PC-9 (cell line): Measurements from ENCODE around the gene TSPAN3. TPM values are rescaled to one million over a fixed set of nuclear protein-coding genes. Genes with fewer than 3 reads are reported as not detected.

Source experiments
- BruUV-seq: library from RNA; stranded (reverse); fragments of 400-500 nt; replicated peaks from 2 replicates; lab custom pipeline; 2021; lab: Mats Ljungman, UMichigan
- CTCF ChIA-PET: fragments of 300-600 bp; sonication (Branson Sonifier 250); formaldehyde crosslinking; loops from one replicate; lab custom pipeline; 2022; ENCODE audit warnings: antibody characterized with exemption; lab: Charles Lee
- POLR2A ChIA-PET: fragments of 300-600 bp; sonication (Branson Sonifier 250); formaldehyde crosslinking; loops from one replicate; lab custom pipeline; 2022; ENCODE audit warnings: antibody characterized with exemption; ENCODE audit not compliant: unreplicated experiment; lab: Charles Lee
- DNase-seq, 2 experiments: peaks; one replicate each; pipeline versions ENCODE4 v3.0.0 to v3.0.0-alpha.2; 2015 to 2022; ENCODE audit warnings: mixed read lengths in 1 of 2
- H2AFZ ChIP-seq: fragments of 200-600 bp; sonication (generic); 2 replicates; pipeline ENCODE4 v1.8.1; 2017; ENCODE audit warnings: antibody characterized with exemption
- H3F3A ChIP-seq: fragments of 200-600 bp; sonication (generic); 2 replicates; pipeline ENCODE4 v1.8.1; 2017; ENCODE audit warnings: antibody characterized with exemption, mild to moderate bottlenecking, low read depth; ENCODE audit not compliant: insufficient read depth
- H3K27ac ChIP-seq: fragments of 200-600 bp; sonication (generic); 2 replicates; pipeline ENCODE4 v1.6.1; 2016; ENCODE audit warnings: mixed run types
- H3K27me3 ChIP-seq: fragments of 200-600 bp; sonication (generic); 2 replicates; pipeline ENCODE4 v1.6.1; 2016; ENCODE audit warnings: low read depth, mixed run types; ENCODE audit not compliant: insufficient read depth
- H3K36me3 ChIP-seq: fragments of 200-600 bp; sonication (generic); 2 replicates; pipeline ENCODE4 v1.6.1; 2016; ENCODE audit warnings: low read depth, mixed run types
- H3K4me1 ChIP-seq: fragments of 200-600 bp; sonication (generic); replicated peaks from 2 replicates; pipeline ENCODE4 v1.6.1; 2016; ENCODE audit warnings: mixed run types; ENCODE audit not compliant: insufficient read depth
- H3K4me2 ChIP-seq: fragments of 200-600 bp; sonication (generic); 2 replicates; pipeline ENCODE4 v1.6.1; 2017; ENCODE audit warnings: mixed run types
- H3K4me3 ChIP-seq: fragments of 200-600 bp; sonication (generic); 2 replicates; pipeline ENCODE4 v1.6.1; 2016; ENCODE audit warnings: mixed run types
- H3K79me2 ChIP-seq: fragments of 200-600 bp; sonication (generic); 2 replicates; pipeline ENCODE4 v1.6.1; 2017; ENCODE audit warnings: low read depth, mixed run types
- H3K9me2 ChIP-seq: fragments of 200-600 bp; sonication (generic); 2 replicates; pipeline ENCODE4 v1.8.1; 2017; ENCODE audit warnings: mild to moderate bottlenecking; ENCODE audit not compliant: insufficient read depth
- H3K9me3 ChIP-seq: fragments of 200-600 bp; sonication (generic); 2 replicates; pipeline ENCODE4 v1.8.1; 2016; ENCODE audit warnings: low read depth; ENCODE audit not compliant: insufficient read depth
- H4K20me1 ChIP-seq: fragments of 200-600 bp; sonication (generic); 2 replicates; pipeline ENCODE4 v1.8.1; 2017; ENCODE audit not compliant: insufficient read depth
- EZH2 ChIP-seq: fragments of 200-600 bp; sonication (generic); IDR thresholded peaks from 2 replicates; pipeline ENCODE4 v1.8.0; 2017; ENCODE audit warnings: antibody characterized with exemption, low read depth
- intact Hi-C: fragments of 100-400 bp; cut with micrococcal nuclease; formaldehyde crosslinking; loops from one replicate; pipeline ENCODE4 v1.10.0; 2022; ENCODE audit not compliant: unreplicated experiment
- total RNA-seq: library from RNA; stranded (reverse); gene quantifications from 2 replicates; pipeline ENCODE4 v1.2.3, GENCODE V29; 2021
- TF ChIP-seq, protein P1 (sequence below): fragments of 200-600 bp; sonication (generic); conservative IDR thresholded peaks from 2 replicates; pipeline ENCODE4 v1.6.1; 2017; ENCODE audit warnings: mixed run types, antibody characterized with exemption, mild to moderate bottlenecking, moderate library complexity

TSPAN3 gene
- total RNA-seq, 1 experiment from 2014 or later, result 151 TPM

- TF ChIP-seq, protein P1, sequence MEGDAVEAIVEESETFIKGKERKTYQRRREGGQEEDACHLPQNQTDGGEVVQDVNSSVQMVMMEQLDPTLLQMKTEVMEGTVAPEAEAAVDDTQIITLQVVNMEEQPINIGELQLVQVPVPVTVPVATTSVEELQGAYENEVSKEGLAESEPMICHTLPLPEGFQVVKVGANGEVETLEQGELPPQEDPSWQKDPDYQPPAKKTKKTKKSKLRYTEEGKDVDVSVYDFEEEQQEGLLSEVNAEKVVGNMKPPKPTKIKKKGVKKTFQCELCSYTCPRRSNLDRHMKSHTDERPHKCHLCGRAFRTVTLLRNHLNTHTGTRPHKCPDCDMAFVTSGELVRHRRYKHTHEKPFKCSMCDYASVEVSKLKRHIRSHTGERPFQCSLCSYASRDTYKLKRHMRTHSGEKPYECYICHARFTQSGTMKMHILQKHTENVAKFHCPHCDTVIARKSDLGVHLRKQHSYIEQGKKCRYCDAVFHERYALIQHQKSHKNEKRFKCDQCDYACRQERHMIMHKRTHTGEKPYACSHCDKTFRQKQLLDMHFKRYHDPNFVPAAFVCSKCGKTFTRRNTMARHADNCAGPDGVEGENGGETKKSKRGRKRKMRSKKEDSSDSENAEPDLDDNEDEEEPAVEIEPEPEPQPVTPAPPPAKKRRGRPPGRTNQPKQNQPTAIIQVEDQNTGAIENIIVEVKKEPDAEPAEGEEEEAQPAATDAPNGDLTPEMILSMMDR, result no peak
- TF ChIP-seq EZH2, result no peak
- Histone ChIP-seq H3K36me3 (peaks cover 25% of the 10 kb centered on the region; the same call in 1 of the 2 replicates), H3K9me2 (no peaks in the 10 kb centered on the region), H2AFZ (no peak overlapping the region), H3K27me3 (no peaks in the 10 kb centered on the region), H4K20me1 (no peaks in the 10 kb centered on the region; the same call in 1 of the 2 replicates), H3K27ac (no peak overlapping the region), H3K79me2 (no peaks in the 10 kb centered on the region), H3K4me2 (no peak overlapping the region), H3K4me1 (no peaks in the 10 kb centered on the region), H3K9me3 (no peaks in the 10 kb centered on the region), H3F3A (peaks cover 19% of the 10 kb centered on the region; the same call in 1 of the 2 replicates), H3K4me3 (no peak overlapping the region)
- intact Hi-C loops, result no loop called here
- no TSS peak for BruUV-seq
- ChIA-PET CTCF (no interaction called here), POLR2A (no interaction called here)
- DNase-seq, result no peak
Measured at GRCh38 chr15:77042245-77042919, 28.5 kb downstream of the TSPAN3 start.

DNA sequence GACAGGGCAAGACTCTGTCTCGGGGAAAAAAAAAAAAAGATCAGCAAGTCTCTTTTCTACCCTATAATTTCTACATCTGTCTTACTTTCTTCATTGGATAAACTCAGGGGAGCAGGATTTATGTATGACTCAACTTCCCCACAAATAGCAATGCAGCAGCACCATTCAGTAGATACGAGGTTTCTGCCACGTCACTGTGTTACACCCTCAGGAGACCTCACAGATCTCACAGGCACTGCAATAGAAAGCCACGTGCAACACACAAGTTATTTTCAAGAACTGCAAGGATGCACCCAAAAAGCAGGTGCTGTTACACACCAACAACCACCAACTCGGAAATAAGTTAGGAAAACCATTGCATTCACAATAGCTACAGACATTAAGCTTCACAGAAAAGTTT, 30.2 kb downstream of the TSPAN3 start:
- intact Hi-C loops, result no loop called here
- ChIA-PET CTCF (interaction anchor here (0.6 kb wide), 1 partner anchor 17 kb away, joined by 3 read pairs; no protein-coding TSS in a partner anchor), POLR2A (no interaction called here)

DNA sequence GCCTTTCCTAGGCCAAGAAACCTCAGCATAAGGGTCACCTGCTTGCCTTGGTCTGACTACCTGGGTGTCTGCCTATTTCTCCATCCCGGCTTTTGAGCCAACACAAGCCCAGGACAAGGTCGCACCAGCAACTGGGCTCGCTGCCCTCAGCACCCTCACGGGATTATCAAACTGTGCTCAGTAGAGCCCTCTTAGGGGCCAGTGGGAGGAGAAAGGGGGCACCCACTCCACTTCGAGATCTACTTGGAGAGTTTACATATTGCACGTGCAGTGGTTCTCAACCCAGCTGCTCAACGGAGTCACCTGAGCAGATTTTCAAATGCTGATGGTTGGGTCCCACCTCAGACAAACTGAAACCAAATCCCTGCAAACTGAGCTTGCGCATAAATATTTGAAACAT, 31.1 kb downstream of the TSPAN3 start:
- Histone ChIP-seq H3K9me3 (no peaks in the 10 kb centered on the region), H3K27ac (no peak overlapping the region), H2AFZ (no peak overlapping the region), H3K4me1 (no peaks in the 10 kb centered on the region), H3K36me3 (peaks cover 8% of the 10 kb centered on the region; the same call in 1 of the 2 replicates), H3F3A (peaks cover 25% of the 10 kb centered on the region; the same call in 1 of the 2 replicates), H3K4me2 (no peak overlapping the region), H3K9me2 (no peaks in the 10 kb centered on the region), H3K4me3 (no peak overlapping the region), H3K79me2 (no peaks in the 10 kb centered on the region), H4K20me1 (no peaks in the 10 kb centered on the region; the same call in 1 of the 2 replicates), H3K27me3 (no peaks in the 10 kb centered on the region)
- DNase-seq, result no peak
- ChIA-PET POLR2A (no interaction called here), CTCF (interaction anchor here (0.6 kb wide), 1 partner anchor 18 kb away, joined by 3 read pairs; no protein-coding TSS in a partner anchor)
- TF ChIP-seq EZH2, result no peak
- TF ChIP-seq, protein P1, result no peak
- no TSS peak for BruUV-seq
- intact Hi-C loops, result no loop called here

More for the DNA sequence above, 30.2 kb downstream of the TSPAN3 start:
- no peaks in the 10 kb centered on the region for H3K27me3 ChIP-seq
- H3K4me2 ChIP-seq, result no peak overlapping the region
- H3K4me3 ChIP-seq, result no peak overlapping the region
- no peak for DNase-seq
- no peaks in the 10 kb centered on the region for H3K9me3 ChIP-seq
- H3F3A ChIP-seq, result peaks cover 25% of the 10 kb centered on the region; the same call in 1 of the 2 replicates
- no peaks in the 10 kb centered on the region for H3K79me2 ChIP-seq
- H3K27ac ChIP-seq, result no peak overlapping the region
- H3K4me1 ChIP-seq, result no peaks in the 10 kb centered on the region
- no peaks in the 10 kb centered on the region; the same call in 1 of the 2 replicates for H4K20me1 ChIP-seq
- no TSS peak for BruUV-seq
- no peaks in the 10 kb centered on the region for H3K9me2 ChIP-seq
- no peak overlapping the region for H2AFZ ChIP-seq
- H3K36me3 ChIP-seq, result peaks cover 12% of the 10 kb centered on the region; the same call in 1 of the 2 replicates
- TF ChIP-seq, protein P1, result no peak
- TF ChIP-seq EZH2, result no peak
